CD4-positive, alpha-beta T cell (primary cell): ENCODE results near the gene RPL11. TPM values are rescaled to one million over a fixed set of nuclear protein-coding genes. Genes with fewer than 3 reads are reported as not detected.
A peak's percentile ranks its signal among the peaks of the same experiment; 100 is the strongest.

Experiments used
- ATAC-seq: fragments of 200-7000 bp; cut with Tn5 transposase; one replicate; pipeline ENCODE4 v1.10.0; 2022; ENCODE audit warnings: mild to moderate bottlenecking; ENCODE audit not compliant: poor library complexity
- CTCF ChIA-PET: fragments of 350-600 bp; sonication (Branson Sonifier 250); formaldehyde crosslinking; loops from one replicate; lab custom pipeline; 2021; ENCODE audit warnings: antibody characterized with exemption, inconsistent platforms; lab: Charles Lee
- POLR2A ChIA-PET: fragments of 350-600 bp; sonication (Branson Sonifier 250); formaldehyde crosslinking; loops from one replicate; lab custom pipeline; 2021; ENCODE audit warnings: antibody characterized with exemption, inconsistent platforms; lab: Charles Lee
- DNase-seq, 14 experiments: peaks; one replicate each; pipeline ENCODE4 v3.0.0-alpha.2; 2013 to 2020; ENCODE audit warnings: mixed read lengths in 2 of 14
- H3K27ac ChIP-seq, 2 donors: one replicate each; pipeline versions ENCODE4 v1.5.1 to v1.7.0; 2013; ENCODE audit warnings: low read length in 2 of 2, low read depth in 1 of 2, mild to moderate bottlenecking in 1 of 2
- H3K27me3 ChIP-seq, 2 experiments: 1 replicate in 1 of 2; 2 replicates in 1 of 2; pipeline versions ENCODE4 v1.6.1 to v1.7.0; 2013; ENCODE audit warnings: low read length in 2 of 2, control low read depth in 1 of 2, mild to moderate bottlenecking in 1 of 2, moderate library complexity in 1 of 2; ENCODE audit not compliant: insufficient read depth in 2 of 2, control insufficient read depth in 1 of 2
- H3K36me3 ChIP-seq: one replicate; pipeline ENCODE4 v1.6.1; 2013; ENCODE audit warnings: low read length, control low read depth; ENCODE audit not compliant: insufficient read depth
- H3K4me1 ChIP-seq: one replicate; pipeline ENCODE4 v1.6.1; 2013; ENCODE audit warnings: low read length, control low read depth; ENCODE audit not compliant: insufficient read depth
- H3K4me3 ChIP-seq: one replicate; pipeline ENCODE4 v1.5.1; 2013; ENCODE audit warnings: mild to moderate bottlenecking, low read length, moderate library complexity
- H3K9me3 ChIP-seq, 2 experiments: 1 replicate in 1 of 2; 2 replicates in 1 of 2; pipeline versions ENCODE4 v1.6.1 to v1.7.0; 2013; ENCODE audit warnings: low read length in 2 of 2, mild to moderate bottlenecking in 2 of 2, control low read depth in 1 of 2, moderate library complexity in 1 of 2; ENCODE audit not compliant: control insufficient read depth in 1 of 2, insufficient read depth in 1 of 2
- H3K27ac Mint-ChIP-seq: one replicate; pipeline ENCODE4 v1.8.0; 2020; ENCODE audit warnings: mixed read lengths
- H3K27me3 Mint-ChIP-seq: one replicate; pipeline ENCODE4 v1.8.0; 2021; ENCODE audit warnings: mixed read lengths
- H3K36me3 Mint-ChIP-seq: one replicate; pipeline ENCODE4 v1.8.0; 2021; ENCODE audit warnings: low read depth, mixed read lengths
- H3K4me1 Mint-ChIP-seq: one replicate; pipeline ENCODE4 v1.8.0; 2021; ENCODE audit warnings: low read depth, mixed read lengths
- H3K4me3 Mint-ChIP-seq: one replicate; pipeline ENCODE4 v1.8.0; 2020; ENCODE audit warnings: mild to moderate bottlenecking, mixed read lengths
- H3K9me3 Mint-ChIP-seq: one replicate; pipeline ENCODE4 v1.8.0; 2020; ENCODE audit warnings: mixed read lengths
- CTCF ChIP-seq: fragments of 200-600 bp; IDR thresholded peaks from one replicate; pipeline ENCODE4 v1.8.0; 2022; ENCODE audit warnings: antibody characterized with exemption, mild to moderate bottlenecking
- intact Hi-C, 2 experiments: fragments of 100-400 bp; cut with DNase I in 1 of 2; cut with micrococcal nuclease in 1 of 2; formaldehyde crosslinking; loops; one replicate each; pipeline versions ENCODE4 v1.15.1 to v1.9.0; 2023 to 2025; cut with DNase I, micrococcal nuclease
- total RNA-seq, 174 experiments: library from RNA in 2 of 174; stranded (reverse) in 2 of 174; gene quantifications; one replicate each; pipeline ENCODE4 v1.2.3 and lab custom pipeline; 2021 to 2026

RPL11 gene
- total RNA-seq, 2 experiments from 2014 or later: 2,191 to 2,374 TPM

- peaks cover 9% of the 10 kb centered on the region for H3K36me3 Mint-ChIP-seq
- CTCF ChIA-PET: interaction anchor here (1.3 kb wide), 1 partner anchor 16 kb away, joined by 3 read pairs; no protein-coding TSS in a partner anchor
- Histone ChIP-seq H3K4me3 (no peak overlapping the region), H3K27ac (no peak overlapping the region), H3K27me3 (no peaks in the 10 kb centered on the region), H3K9me3 (no peaks in the 10 kb centered on the region), H3K4me1 (no peaks in the 10 kb centered on the region), H3K36me3 (peaks cover 2% of the 10 kb centered on the region)
- intact Hi-C loops: no loop called here
- no peaks in the 10 kb centered on the region for H3K27me3 Mint-ChIP-seq
- H3K4me3 Mint-ChIP-seq: no peak overlapping the region
- no peaks in the 10 kb centered on the region for H3K9me3 Mint-ChIP-seq
- TF ChIP-seq CTCF: no peak
- H3K4me1 Mint-ChIP-seq: no peaks in the 10 kb centered on the region
- H3K27ac Mint-ChIP-seq: no peak overlapping the region
- POLR2A ChIA-PET: no interaction called here
- no peak for DNase-seq
- ATAC-seq: no peak
Measured at GRCh38 chr1:23651069-23651808, 40.4 kb upstream of the RPL11 start.

GRCh38 chr1:23657659-23658275 is 33.8 kb upstream of the RPL11 start:
- ATAC-seq: peak; percentile 59
- H3K4me1 Mint-ChIP-seq: no peaks in the 10 kb centered on the region
- H3K27me3 Mint-ChIP-seq: no peaks in the 10 kb centered on the region
- intact Hi-C loops: no loop called here
- Histone ChIP-seq H3K27me3 (no peaks in the 10 kb centered on the region), H3K4me1 (no peaks in the 10 kb centered on the region), H3K27ac (no peak overlapping the region), H3K9me3 (no peaks in the 10 kb centered on the region), H3K36me3 (peaks cover 2% of the 10 kb centered on the region), H3K4me3 (no peak overlapping the region)
- peak; percentile 66 for TF ChIP-seq CTCF
- CTCF ChIA-PET: interaction anchor here (0.8 to 1.5 kb wide), 5 partner anchors 8 to 130 kb away, joined by 3 to 5 read pairs (median 3); partner anchors contain the start of gene RPL11
- no peaks in the 10 kb centered on the region for H3K9me3 Mint-ChIP-seq
- peak in 9 of 14 experiments; percentile 7 to 58 (median 23) for DNase-seq
- H3K36me3 Mint-ChIP-seq: peaks cover 11% of the 10 kb centered on the region
- H3K27ac Mint-ChIP-seq: no peak overlapping the region
- H3K4me3 Mint-ChIP-seq: no peak overlapping the region
- POLR2A ChIA-PET: interaction anchor here (0.6 to 1.0 kb wide), 2 partner anchors 20 to 26 kb away, joined by 3 read pairs; no protein-coding TSS in a partner anchor

- peaks cover 5% of the 10 kb centered on the region for H3K4me1 Mint-ChIP-seq
- H3K27ac ChIP-seq: no peak overlapping the region
Measured at GRCh38 chr1:23660671-23661070, 30.9 kb upstream of the RPL11 start.

More at GRCh38 chr1:23660671-23661070, 30.9 kb upstream of the RPL11 start:
- no peaks in the 10 kb centered on the region for H3K9me3 ChIP-seq
- no peaks in the 10 kb centered on the region for H3K36me3 ChIP-seq
- no peak for TF ChIP-seq CTCF
- Mint-ChIP-seq H3K9me3 (no peaks in the 10 kb centered on the region), H3K36me3 (peaks cover 7% of the 10 kb centered on the region), H3K27ac (no peak overlapping the region), H3K27me3 (no peaks in the 10 kb centered on the region), H3K4me3 (no peak overlapping the region)
- ChIA-PET CTCF (no interaction called here), POLR2A (no interaction called here)
- H3K4me3 ChIP-seq: no peak overlapping the region
- ATAC-seq (no peak), DNase-seq (no peak)
- intact Hi-C loops: no loop called here
- no peaks in the 10 kb centered on the region for H3K27me3 ChIP-seq
- peaks cover 5% of the 10 kb centered on the region for H3K4me1 ChIP-seq
